IMR-90 (cell line): ENCODE measurements around the gene GALNT5.

ENCODE experiments used
- BHLHE40 ChIP-seq: fragments of 150-350 bp; IDR thresholded peaks from 2 replicates; pipeline ENCODE4 v1.6.1; 2016; ENCODE audit warnings: mild to moderate bottlenecking, low read depth, low read length
- MAZ ChIP-seq: IDR thresholded peaks from 2 replicates; pipeline ENCODE4 v1.6.1; 2012; ENCODE audit warnings: low read depth, mild to moderate bottlenecking, low read length, improper control_type of control experiment, moderate library complexity, borderline replicate concordance
- MXI1 ChIP-seq: IDR thresholded peaks from 2 replicates; pipeline ENCODE4 v1.6.1; 2012; ENCODE audit warnings: low read depth, mild to moderate bottlenecking, low read length, moderate library complexity, borderline replicate concordance
- POLR2A ChIP-seq: IDR thresholded peaks from 2 replicates; pipeline ENCODE4 v1.6.1; 2012; ENCODE audit warnings: mild to moderate bottlenecking, low read depth, low read length
- RAD21 ChIP-seq: IDR thresholded peaks from 2 replicates; pipeline ENCODE4 v1.6.1; 2012; ENCODE audit warnings: low read length, improper control_type of control experiment
- USF2 ChIP-seq: fragments of 150-350 bp; IDR thresholded peaks from 2 replicates; pipeline ENCODE4 v1.6.1; 2017; ENCODE audit warnings: mild to moderate bottlenecking, antibody characterized with exemption, low read length, low read depth
- TF ChIP-seq, protein P1 (sequence below): conservative IDR thresholded peaks from 2 replicates; pipeline ENCODE4 v1.5.1; 2012; ENCODE audit warnings: mild to moderate bottlenecking, low read depth, low read length, improper control_type of control experiment

DNA sequence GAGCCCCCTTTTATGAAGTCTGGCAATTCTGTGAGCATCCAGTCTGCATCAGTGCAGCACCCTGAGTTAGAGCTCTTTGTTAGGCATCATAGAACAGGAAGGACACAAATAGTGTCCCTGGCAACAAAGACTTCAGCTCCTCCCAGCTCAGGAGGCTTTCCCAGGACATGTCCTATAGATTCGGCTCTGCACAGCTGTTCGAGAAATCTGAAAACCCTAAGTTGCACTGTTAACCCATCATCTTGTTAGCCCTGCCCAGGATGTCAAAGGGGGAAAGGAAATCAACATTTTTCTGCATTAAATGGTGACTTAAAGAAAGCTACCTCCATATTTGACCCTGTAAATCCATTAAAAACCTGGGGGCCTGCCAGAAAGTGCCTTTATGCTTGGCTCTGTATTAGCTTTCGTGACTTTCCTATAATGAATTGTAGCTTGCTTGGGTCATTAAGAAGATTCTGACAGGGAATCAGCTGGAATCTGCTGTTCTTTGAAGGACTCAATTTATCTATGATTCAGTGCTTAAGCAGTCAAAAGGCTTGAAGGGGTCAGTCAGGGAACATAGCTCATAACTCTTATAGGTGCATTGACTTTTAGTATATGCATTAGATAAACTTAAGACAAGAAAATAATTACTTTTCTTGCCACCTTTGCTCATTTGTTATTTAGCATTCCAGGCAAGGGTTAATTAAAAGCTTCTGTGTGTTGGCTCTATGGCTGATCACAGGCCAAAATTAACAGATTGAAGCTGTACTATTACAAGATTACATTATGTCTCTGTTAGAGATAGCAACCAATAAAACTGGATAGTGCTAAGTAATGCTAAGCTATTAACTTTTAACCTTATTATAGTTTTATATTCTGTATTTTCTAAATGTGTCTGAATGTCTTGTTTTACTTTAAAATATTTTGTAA is 47.6 kb downstream of the GALNT5 start:
- TF ChIP-seq, protein P1, sequence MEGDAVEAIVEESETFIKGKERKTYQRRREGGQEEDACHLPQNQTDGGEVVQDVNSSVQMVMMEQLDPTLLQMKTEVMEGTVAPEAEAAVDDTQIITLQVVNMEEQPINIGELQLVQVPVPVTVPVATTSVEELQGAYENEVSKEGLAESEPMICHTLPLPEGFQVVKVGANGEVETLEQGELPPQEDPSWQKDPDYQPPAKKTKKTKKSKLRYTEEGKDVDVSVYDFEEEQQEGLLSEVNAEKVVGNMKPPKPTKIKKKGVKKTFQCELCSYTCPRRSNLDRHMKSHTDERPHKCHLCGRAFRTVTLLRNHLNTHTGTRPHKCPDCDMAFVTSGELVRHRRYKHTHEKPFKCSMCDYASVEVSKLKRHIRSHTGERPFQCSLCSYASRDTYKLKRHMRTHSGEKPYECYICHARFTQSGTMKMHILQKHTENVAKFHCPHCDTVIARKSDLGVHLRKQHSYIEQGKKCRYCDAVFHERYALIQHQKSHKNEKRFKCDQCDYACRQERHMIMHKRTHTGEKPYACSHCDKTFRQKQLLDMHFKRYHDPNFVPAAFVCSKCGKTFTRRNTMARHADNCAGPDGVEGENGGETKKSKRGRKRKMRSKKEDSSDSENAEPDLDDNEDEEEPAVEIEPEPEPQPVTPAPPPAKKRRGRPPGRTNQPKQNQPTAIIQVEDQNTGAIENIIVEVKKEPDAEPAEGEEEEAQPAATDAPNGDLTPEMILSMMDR, result no peak
- TF ChIP-seq POLR2A (no peak), RAD21 (no peak), MAZ (no peak), MXI1 (no peak), BHLHE40 (no peak), USF2 (no peak)
